NCI-H1092 treated with DMSO at 0.1 percent for 48 hours (cell line): Measurements from ENCODE around the gene TATDN2.

Experiments
- DNase-seq: peaks from one replicate; lab custom pipeline; 2025; lab: John Stamatoyannopoulos, UW

TATDN2 gene

GRCh38 chr3:10248184-10248983 lies at the start of gene TATDN2:
TATDN2 (plus strand) TSS chr3:10248459; CDS start chr3:10249201, 742 bp downstream.
- DNase-seq: peak; percentile 85

GRCh38 chr3:10198761-10199649 lies 49.3 kb upstream of the TATDN2 start:
- DNase-seq: no peak

- DNase-seq: no peak
Observed at GRCh38 chr3:10204921-10205320, 43.3 kb upstream of the TATDN2 start.

- no peak for DNase-seq
Observed at GRCh38 chr3:10205451-10206165, 42.7 kb upstream of the TATDN2 start.

GRCh38 chr3:10206166-10206511 lies 42.1 kb upstream of the TATDN2 start:
- DNase-seq: no peak

GRCh38 chr3:10213156-10213792 lies 35.0 kb upstream of the TATDN2 start:
- DNase-seq: no peak

- DNase-seq: no peak
Observed at GRCh38 chr3:10215578-10216368, 32.5 kb upstream of the TATDN2 start.

GRCh38 chr3:10217359-10217758 lies 30.9 kb upstream of the TATDN2 start:
- no peak for DNase-seq

GRCh38 chr3:10219737-10220136 lies 28.5 kb upstream of the TATDN2 start:
- DNase-seq: peak; percentile 47

- no peak for DNase-seq
Observed at GRCh38 chr3:10223676-10224639, 24.3 kb upstream of the TATDN2 start.

GRCh38 chr3:10224794-10225665 lies 23.2 kb upstream of the TATDN2 start:
- DNase-seq: peak; percentile 73

GRCh38 chr3:10226293-10226692 lies 22.0 kb upstream of the TATDN2 start:
- DNase-seq: no peak

- DNase-seq: no peak
Observed at GRCh38 chr3:10228248-10228950, 19.9 kb upstream of the TATDN2 start.

- no peak for DNase-seq
Observed at GRCh38 chr3:10229576-10229975, 18.7 kb upstream of the TATDN2 start.

- DNase-seq: no peak
Observed at GRCh38 chr3:10232137-10232536, 16.1 kb upstream of the TATDN2 start.

GRCh38 chr3:10233988-10234387 lies 14.3 kb upstream of the TATDN2 start:
- no peak for DNase-seq

GRCh38 chr3:10234526-10235230 lies 13.6 kb upstream of the TATDN2 start:
- no peak for DNase-seq

GRCh38 chr3:10235551-10235950 lies 12.7 kb upstream of the TATDN2 start:
- DNase-seq: no peak
